ENCODE measurements around the gene IGF1R. TPM values are rescaled to one million over a fixed set of nuclear protein-coding genes. Genes with fewer than 3 reads are reported as not detected.
A peak's percentile ranks its signal among the peaks of the same experiment; 100 is the strongest.

The IGF1R gene
- total RNA-seq, 1 donor from 2014 or later: 23.5 TPM

- no peak for DNase-seq (ENCODE audit: low spot score)
- H3K9me3 Mint-ChIP-seq: peaks cover 7% of the 10 kb centered on the region
- no peak overlapping the region for H3K4me3 ChIP-seq
- H3K36me3 Mint-ChIP-seq: no peaks in the 10 kb centered on the region
- H2AFZ ChIP-seq (replicated peaks): no peak overlapping the region
- no peak overlapping the region for H3K27ac ChIP-seq
- H3K27me3 ChIP-seq: peaks cover 12% of the 10 kb centered on the region
- H3K27ac Mint-ChIP-seq: peak overlapping the region; percentile 7
- peaks cover 8% of the 10 kb centered on the region for H3K4me1 ChIP-seq
- H3K27me3 Mint-ChIP-seq (ENCODE audit: insufficient read depth, low read depth): peaks cover 2% of the 10 kb centered on the region
- H4K20me1 ChIP-seq (ENCODE audit: low read depth): no peaks in the 10 kb centered on the region
- H3K9me3 ChIP-seq (ENCODE audit: low read depth): no peaks in the 10 kb centered on the region
- no peak overlapping the region for H3K4me3 Mint-ChIP-seq
- no peaks in the 10 kb centered on the region for H3K79me2 ChIP-seq (ENCODE audit: low read depth)
- peaks cover 21% of the 10 kb centered on the region for H3K4me1 Mint-ChIP-seq
- no peak overlapping the region for H3K4me2 ChIP-seq
- H3F3A ChIP-seq (ENCODE audit: low read depth): peaks cover 9% of the 10 kb centered on the region
- H3K9ac ChIP-seq: no peak overlapping the region
- TF ChIP-seq CTCF (IDR thresholded peaks at IDR 0.05): no peak
- TF ChIP-seq EZH2 (IDR thresholded peaks at IDR 0.05): no peak
- TF ChIP-seq EZH2phosphoT487 (IDR thresholded peaks at IDR 0.05): no peak
- no peaks in the 10 kb centered on the region for H3K36me3 ChIP-seq
These were observed 362.4 kb downstream of the IGF1R start for GRCh38 chr15:99010768-99011167.

Small RNAs within 50 kb of the gene (microRNA-seq; reads per million reads assigned to microRNA genes)
- gene MIR4714: not detected

Small RNAs within 50 kb of the gene (small RNA-seq; reads per million reads assigned to genes)
- gene MIR4714: not detected

Measured in neural progenitor cell (in vitro differentiated cells).